Measurements from ENCODE around the gene H1-8. TPM values are rescaled to one million over a fixed set of nuclear protein-coding genes. Genes with fewer than 3 reads are reported as not detected.

H1-8 gene
- total RNA-seq, 4 donors from 2014 or later: not detected

DNA sequence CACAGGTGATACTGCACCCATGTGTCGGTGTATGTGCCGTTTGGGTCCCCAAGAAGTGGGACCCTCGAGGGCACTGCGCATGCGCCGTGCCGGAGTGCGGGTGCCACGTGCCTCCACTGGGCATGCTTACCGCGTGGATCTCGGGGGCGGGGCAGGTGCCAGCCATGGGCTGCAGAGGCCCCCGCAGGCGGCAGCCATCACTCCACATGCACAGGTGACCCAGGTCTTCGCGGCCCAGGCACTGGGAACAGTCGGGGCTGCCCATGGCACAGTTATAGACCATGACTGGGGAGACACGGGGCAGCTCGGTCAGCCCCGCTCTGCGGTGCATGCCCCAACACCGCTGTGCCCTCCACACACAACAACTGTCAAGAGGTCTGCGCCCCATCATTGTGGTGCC lies 31.2 kb downstream of the H1-8 start:
- TF ChIP-seq POLR2A (IDR thresholded peaks at IDR 0.05): no peak
- TF ChIP-seq, protein P1, sequence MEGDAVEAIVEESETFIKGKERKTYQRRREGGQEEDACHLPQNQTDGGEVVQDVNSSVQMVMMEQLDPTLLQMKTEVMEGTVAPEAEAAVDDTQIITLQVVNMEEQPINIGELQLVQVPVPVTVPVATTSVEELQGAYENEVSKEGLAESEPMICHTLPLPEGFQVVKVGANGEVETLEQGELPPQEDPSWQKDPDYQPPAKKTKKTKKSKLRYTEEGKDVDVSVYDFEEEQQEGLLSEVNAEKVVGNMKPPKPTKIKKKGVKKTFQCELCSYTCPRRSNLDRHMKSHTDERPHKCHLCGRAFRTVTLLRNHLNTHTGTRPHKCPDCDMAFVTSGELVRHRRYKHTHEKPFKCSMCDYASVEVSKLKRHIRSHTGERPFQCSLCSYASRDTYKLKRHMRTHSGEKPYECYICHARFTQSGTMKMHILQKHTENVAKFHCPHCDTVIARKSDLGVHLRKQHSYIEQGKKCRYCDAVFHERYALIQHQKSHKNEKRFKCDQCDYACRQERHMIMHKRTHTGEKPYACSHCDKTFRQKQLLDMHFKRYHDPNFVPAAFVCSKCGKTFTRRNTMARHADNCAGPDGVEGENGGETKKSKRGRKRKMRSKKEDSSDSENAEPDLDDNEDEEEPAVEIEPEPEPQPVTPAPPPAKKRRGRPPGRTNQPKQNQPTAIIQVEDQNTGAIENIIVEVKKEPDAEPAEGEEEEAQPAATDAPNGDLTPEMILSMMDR (IDR thresholded peaks at IDR 0.05): no peak
- TF ChIP-seq POLR2AphosphoS5 (IDR thresholded peaks at IDR 0.05): no peak
- Histone ChIP-seq H3K9me3 (no peaks in the 10 kb centered on the region), H3K27me3 (no peaks in the 10 kb centered on the region), H3K27ac (no peak overlapping the region), H3K4me3 (no peak overlapping the region), H3K36me3 (no peaks in the 10 kb centered on the region), H3K4me1 (peaks cover 15 to 32% (median 25%) of the 10 kb centered on the region in 4 donors)
- DNase-seq: no peak
- 91 to 100% methylated on average over 1 to 24 of the region's 24 CpGs for WGBS, 2 donors (ENCODE audit: low coverage in 1 of 2)
- intact Hi-C loops (cut with DNase I; ENCODE audit: low total_unique reads) (no loop called here), in situ Hi-C loops (cut with MboI; ENCODE audit: low pct_ligation_motif_present in 1 of 4, low pct_unique_long_range_greater_than_20kb in 1 of 4, low sequenced_read_pairs in 3 of 4) (no loop called here)

DNA sequence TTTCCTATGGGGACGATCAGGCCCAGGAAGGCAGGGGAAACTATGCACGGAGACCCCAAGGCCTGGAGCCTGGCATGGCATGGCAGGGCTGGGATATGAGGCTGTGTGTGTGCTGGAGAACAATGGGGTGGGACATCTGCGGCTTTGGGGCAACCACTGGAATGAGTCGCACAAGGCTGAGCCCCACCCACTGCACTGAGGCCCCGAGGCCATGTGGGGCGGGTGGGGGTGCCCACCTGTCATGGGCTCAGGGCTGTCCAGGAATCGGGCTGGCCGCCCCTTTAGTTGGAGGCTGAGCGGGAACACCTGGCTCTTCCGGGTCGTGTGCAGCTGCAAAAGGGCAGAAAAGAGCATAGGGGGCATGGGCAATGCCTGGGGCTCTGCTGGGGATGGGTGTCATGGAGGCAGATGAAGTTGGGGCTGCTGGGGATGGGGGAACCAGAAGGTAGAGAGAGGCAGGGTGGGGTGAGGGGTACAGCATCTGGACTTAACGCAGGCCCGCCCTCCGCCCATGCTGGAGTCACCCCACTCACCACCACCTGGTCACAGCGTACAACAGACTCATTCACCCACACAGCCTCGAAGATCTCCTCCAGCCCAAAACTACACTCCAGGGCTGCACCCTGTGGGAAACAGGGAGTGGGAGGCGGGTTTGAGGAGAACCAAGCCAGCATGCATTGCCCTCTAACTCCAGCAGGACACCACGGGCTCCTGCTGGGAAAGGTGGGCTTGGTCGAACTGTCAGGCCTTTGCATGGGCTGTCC lies 32.4 kb downstream of the H1-8 start:
- no peaks in the 10 kb centered on the region for H3K9me3 ChIP-seq
- H3K36me3 ChIP-seq: no peaks in the 10 kb centered on the region
- intact Hi-C loops (cut with DNase I; ENCODE audit: low total_unique reads): no loop called here
- no peak overlapping the region for H3K27ac ChIP-seq
- no peaks in the 10 kb centered on the region for H3K27me3 ChIP-seq
- in situ Hi-C loops (cut with MboI; ENCODE audit: low pct_ligation_motif_present in 1 of 4, low pct_unique_long_range_greater_than_20kb in 1 of 4, low sequenced_read_pairs in 3 of 4): no loop called here
- WGBS, 2 donors (ENCODE audit: low coverage in 1 of 2): 87% methylated on average over 19 of the region's 19 CpGs; no CpG with 5 or more reads in 1 of the 2 donors
- H3K4me1 ChIP-seq: peaks cover 15 to 33% (median 25%) of the 10 kb centered on the region in 4 donors
- TF ChIP-seq EP300 (IDR thresholded peaks at IDR 0.05; ENCODE audit: low read depth) (no peak), POLR2A (IDR thresholded peaks at IDR 0.05) (no peak), POLR2AphosphoS5 (IDR thresholded peaks at IDR 0.05) (no peak)
- TF ChIP-seq, protein P1 (IDR thresholded peaks at IDR 0.05): no peak
- DNase-seq: no peak
- no peak overlapping the region for H3K4me3 ChIP-seq

DNA sequence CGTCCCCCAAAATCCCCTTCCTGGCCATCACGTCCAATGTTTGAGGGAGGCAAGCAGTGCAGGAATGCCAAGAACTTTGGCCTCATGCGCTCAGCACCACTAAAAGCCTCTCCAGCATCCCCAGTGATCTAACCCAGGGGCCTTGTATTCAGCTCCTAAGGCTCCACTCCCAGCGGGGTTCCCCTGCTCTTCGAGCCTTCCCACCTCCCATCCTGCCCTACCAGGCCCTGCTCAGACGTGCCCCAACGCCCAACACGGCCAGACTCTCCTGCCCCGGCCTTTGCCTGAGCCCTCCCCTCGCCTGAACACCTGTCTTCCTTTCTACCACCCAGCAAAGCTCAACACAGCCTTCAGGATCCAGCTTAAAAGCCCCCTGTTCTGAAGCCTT lies 33.0 kb downstream of the H1-8 start:
- no peak for DNase-seq
- TF ChIP-seq, protein P1 (IDR thresholded peaks at IDR 0.05): no peak
- TF ChIP-seq POLR2AphosphoS5 (IDR thresholded peaks at IDR 0.05): no peak
- no peak for TF ChIP-seq EP300 (IDR thresholded peaks at IDR 0.05; ENCODE audit: low read depth)
- TF ChIP-seq POLR2A (IDR thresholded peaks at IDR 0.05): no peak
- no peak overlapping the region for H3K4me3 ChIP-seq
- WGBS, 2 donors (ENCODE audit: low coverage in 1 of 2): 87 to 100% methylated on average over 1 to 10 of the region's 10 CpGs
- H3K27me3 ChIP-seq: no peaks in the 10 kb centered on the region
- intact Hi-C loops (cut with DNase I; ENCODE audit: low total_unique reads): no loop called here
- in situ Hi-C loops (cut with MboI; ENCODE audit: low pct_ligation_motif_present in 1 of 4, low pct_unique_long_range_greater_than_20kb in 1 of 4, low sequenced_read_pairs in 3 of 4): no loop called here
- H3K36me3 ChIP-seq: no peaks in the 10 kb centered on the region
- peak overlapping the region in 3 of 4 donors; percentile 72 to 76 (median 72) for H3K27ac ChIP-seq
- H3K4me1 ChIP-seq: peaks cover 15 to 33% (median 25%) of the 10 kb centered on the region in 4 donors
- no peaks in the 10 kb centered on the region for H3K9me3 ChIP-seq

DNA sequence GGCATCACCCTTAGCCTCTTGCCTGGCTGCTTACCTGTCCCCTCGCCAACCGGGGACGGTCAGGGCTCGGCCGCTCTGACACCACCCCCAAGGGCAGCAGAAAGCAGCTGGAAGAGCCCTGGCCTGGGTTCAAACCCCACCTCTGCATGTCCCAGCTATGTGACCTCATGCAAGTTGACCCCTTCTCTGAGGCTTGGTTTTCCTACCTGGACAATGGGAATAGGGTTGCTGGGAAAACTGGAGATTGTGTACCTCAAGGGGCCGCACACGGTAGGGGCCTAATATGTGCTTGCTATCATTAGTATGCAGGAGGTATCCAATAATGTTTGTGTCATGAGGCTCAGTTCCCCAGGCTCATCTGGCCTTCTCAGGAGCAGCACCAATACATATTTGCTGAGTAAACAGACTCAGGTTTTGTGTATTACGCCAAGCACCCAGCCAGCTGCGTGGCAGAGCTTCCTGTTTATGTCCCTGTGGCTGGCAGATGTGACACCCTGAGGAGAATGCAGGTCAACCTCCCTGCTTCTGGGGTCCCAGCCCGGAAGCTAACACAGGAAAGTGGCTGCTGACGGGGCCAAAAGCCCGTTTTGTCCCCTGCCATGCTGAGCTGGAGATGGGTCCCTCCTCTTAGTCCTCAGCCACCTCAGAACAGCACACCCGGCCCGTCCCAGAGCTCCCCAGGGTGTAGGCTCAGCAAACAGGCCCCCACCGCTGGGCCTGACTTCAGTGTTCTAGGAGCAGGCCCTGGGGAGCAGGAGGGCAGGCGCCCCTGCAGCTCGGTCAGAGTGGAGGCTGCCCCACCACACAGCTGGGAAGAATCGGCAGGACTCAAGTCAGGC lies 33.8 kb downstream of the H1-8 start:
- peaks cover 15 to 33% (median 25%) of the 10 kb centered on the region in 4 donors for H3K4me1 ChIP-seq
- TF ChIP-seq, protein P1 (IDR thresholded peaks at IDR 0.05): no peak
- TF ChIP-seq POLR2AphosphoS5 (IDR thresholded peaks at IDR 0.05) (peak; percentile 17 to 43 (median 31)), POLR2A (IDR thresholded peaks at IDR 0.05) (peak; percentile 14)
- in situ Hi-C loops (cut with MboI; ENCODE audit: low pct_ligation_motif_present in 1 of 4, low pct_unique_long_range_greater_than_20kb in 1 of 4, low sequenced_read_pairs in 3 of 4): no loop called here
- intact Hi-C loops (cut with DNase I; ENCODE audit: low total_unique reads): no loop called here
- no peaks in the 10 kb centered on the region for H3K27me3 ChIP-seq
- no peaks in the 10 kb centered on the region for H3K9me3 ChIP-seq
- peak overlapping the region; percentile 71 to 76 (median 72) for H3K27ac ChIP-seq
- WGBS, 2 donors (ENCODE audit: low coverage in 1 of 2): 46% methylated on average over 16 of the region's 18 CpGs; no CpG with 5 or more reads in 1 of the 2 donors
- H3K36me3 ChIP-seq: no peaks in the 10 kb centered on the region
- no peak overlapping the region for H3K4me3 ChIP-seq
- DNase-seq: peak; percentile 75

All from transverse colon (tissue), 4 donors.